Measurements from ENCODE around the gene ZNF66. TPM values are rescaled to one million over a fixed set of nuclear protein-coding genes. Genes with fewer than 3 reads are reported as not detected.

ZNF66 gene
- total and polyA plus RNA-seq, 3 experiments from 2014 or later, result 4.4 to 8.6 (median 7.4) TPM

- Mint-ChIP-seq H3K36me3 (peaks cover 0 to 19% (median 12%) of the 10 kb centered on the region in 3 donors), H3K4me1 (no peaks in the 10 kb centered on the region), H3K4me3 (no peak overlapping the region), H3K27me3 (no peaks in the 10 kb centered on the region), H3K9me3 (peaks cover 53 to 84% (median 73%) of the 10 kb centered on the region in 5 donors), H3K27ac (no peak overlapping the region)
- DNase-seq, result no peak
- Histone ChIP-seq H3K4me3 (ENCODE audit: low read length) (no peak overlapping the region), H3K4me1 (ENCODE audit: insufficient read depth, low read length) (no peaks in the 10 kb centered on the region), H3K27me3 (ENCODE audit: insufficient read depth, low read length, poor library complexity, severe bottlenecking) (no peaks in the 10 kb centered on the region), H3K36me3 (ENCODE audit: insufficient read depth, low read length) (no peaks in the 10 kb centered on the region), H3K9me3 (ENCODE audit: low read length) (peaks cover 14% of the 10 kb centered on the region), H3K27ac (ENCODE audit: low read depth, low read length) (no peak overlapping the region)
- CTCF ChIA-PET, result no interaction called here
- POLR2A ChIA-PET, result no interaction called here
Measured at GRCh38 chr19:20840371-20840770, 64.3 kb downstream of the ZNF66 start.

Other genes with a start within 250 kb of the ZNF66 start
- gene ZNF737, start 210.5 kb upstream of the ZNF66 start, total RNA-seq, result 10 to 100 TPM; 12.5 to 14.3 TPM
- 14.0 TPM for gene ZNF737, start 210.5 kb upstream of the ZNF66 start, polyA plus RNA-seq
- 10 to 100 TPM in 1 of 2 experiments, 1 to 10 TPM in 1; 9.9 to 11.2 TPM for gene ZNF626, start 114.7 kb upstream of the ZNF66 start, total RNA-seq
- 17.4 TPM for gene ZNF626, start 114.7 kb upstream of the ZNF66 start, polyA plus RNA-seq
- gene ZNF85, start 146.9 kb downstream of the ZNF66 start, total RNA-seq, result 10 to 100 TPM; 13.4 to 15.1 TPM
- 6.6 TPM for gene ZNF85, start 146.9 kb downstream of the ZNF66 start, polyA plus RNA-seq
- 10 to 100 TPM; 18.7 to 20.5 TPM for gene ZNF430, start 244.4 kb downstream of the ZNF66 start, total RNA-seq
- 57.4 TPM for gene ZNF430, start 244.4 kb downstream of the ZNF66 start, polyA plus RNA-seq